OCI-LY7 (cell line): ENCODE results near the gene JPH2.

ENCODE experiments used
- CTCF ChIP-seq: fragments of 200-600 bp; sonication (generic); conservative IDR thresholded peaks from 2 replicates; pipeline ENCODE4 v1.5.1; 2014; ENCODE audit warnings: mild to moderate bottlenecking, antibody characterized with exemption, low read length, moderate library complexity, mixed read lengths
- EZH2phosphoT487 ChIP-seq: fragments of 200-600 bp; sonication (generic); IDR thresholded peaks from 2 replicates; pipeline ENCODE4 v1.6.1; 2018; ENCODE audit warnings: low read depth, borderline replicate concordance, mild to moderate bottlenecking, mixed run types, antibody characterized with exemption, low read length, moderate library complexity, mixed read lengths

GRCh38 chr20:44215125-44215524 lies 28.1 kb upstream of the JPH2 start:
- peak; percentile 94 for TF ChIP-seq CTCF
- no peak for TF ChIP-seq EZH2phosphoT487
